Measurements from ENCODE around the gene PRKCZ.
"Not testable (repeated sequence)": the region's sequence is repeated elsewhere in the genome, so short reads cannot be mapped to it uniquely, and the experiment has no call there.

DNA sequence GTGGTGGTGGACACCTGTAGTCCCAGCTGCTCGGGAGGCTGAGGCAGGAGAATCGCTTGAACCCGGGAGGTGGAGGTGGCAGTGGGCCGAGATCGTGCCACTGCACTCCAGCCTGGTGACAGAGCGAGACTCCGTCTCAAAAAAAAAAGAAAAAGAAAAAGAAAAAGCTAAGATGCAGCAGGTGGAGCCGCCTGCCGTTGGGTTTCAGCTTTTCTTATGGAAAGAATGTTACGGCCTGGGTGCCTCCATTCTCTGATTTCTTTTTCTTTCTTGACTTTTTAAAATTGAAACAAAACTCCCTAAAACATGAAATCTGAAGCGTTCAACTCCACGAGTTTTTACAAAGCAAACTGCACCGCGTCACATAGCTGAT lies 64.4 kb downstream of the PRKCZ start:
- not testable (repeated sequence) for TF ChIP-seq ETS1 (conservative IDR thresholded peaks at IDR 0.05; ENCODE audit: control insufficient read depth, low read depth, low read length); ZNF224 (CRISPR knock-in tag; IDR thresholded peaks at IDR 0.05); GTF2E2 (tag; IDR thresholded peaks at IDR 0.05); KLF16 (IDR thresholded peaks at IDR 0.05); EP300 (IDR thresholded peaks at IDR 0.05; ENCODE audit: low read length); ZNF780A (CRISPR knock-in tag; IDR thresholded peaks at IDR 0.05); JUN (IDR thresholded peaks at IDR 0.05; ENCODE audit: borderline replicate concordance, low read depth, low read length); JUN (CRISPR knock-in tag; IDR thresholded peaks at IDR 0.05; ENCODE audit: borderline replicate concordance); SP2 (IDR thresholded peaks at IDR 0.05; ENCODE audit: extremely low read depth, low read depth, low read length, poor library complexity, severe bottlenecking); REST (IDR thresholded peaks at IDR 0.05; ENCODE audit: borderline replicate concordance); REST (CRISPR knock-in tag; IDR thresholded peaks at IDR 0.05; ENCODE audit: low read depth)
